H9 (cell line): ENCODE measurements around the gene SATL1. TPM values are rescaled to one million over a fixed set of nuclear protein-coding genes. Genes with fewer than 3 reads are reported as not detected.

ENCODE experiments used
- DNase-seq: peaks from one replicate; pipeline ENCODE4 v3.0.0-alpha.2; 2017
- H2AFZ ChIP-seq: one replicate; pipeline ENCODE4 v1.6.1; 2013; ENCODE audit warnings: mild to moderate bottlenecking, low read length, control low read depth, moderate library complexity
- H2AK5ac ChIP-seq: 2 replicates; pipeline ENCODE4 v1.6.1; 2013; ENCODE audit warnings: low read length, control low read depth, mixed read lengths; ENCODE audit not compliant: insufficient read length
- H2BK120ac ChIP-seq: one replicate; pipeline ENCODE4 v1.6.1; 2013; ENCODE audit warnings: low read depth, mild to moderate bottlenecking, low read length, control low read depth, inconsistent platforms; ENCODE audit not compliant: poor library complexity, severe bottlenecking
- H2BK12ac ChIP-seq: 2 replicates; pipeline ENCODE4 v1.6.1; 2013; ENCODE audit warnings: low read length, control low read depth, mixed read lengths, low read depth; ENCODE audit not compliant: insufficient read length
- H2BK15ac ChIP-seq: 2 replicates; pipeline ENCODE4 v1.6.1; 2013; ENCODE audit warnings: low read depth, low read length, control low read depth
- H2BK20ac ChIP-seq: one replicate; pipeline ENCODE4 v1.6.1; 2013; ENCODE audit warnings: low read depth, mild to moderate bottlenecking, low read length, control low read depth, inconsistent platforms; ENCODE audit not compliant: poor library complexity, severe bottlenecking
- H2BK5ac ChIP-seq: 2 replicates; pipeline ENCODE4 v1.6.1; 2013; ENCODE audit warnings: low read length, control low read depth, mixed read lengths; ENCODE audit not compliant: insufficient read length
- H3K14ac ChIP-seq: 2 replicates; pipeline ENCODE4 v1.6.1; 2013; ENCODE audit warnings: low read length, control low read depth; ENCODE audit not compliant: insufficient read depth
- H3K18ac ChIP-seq: 2 replicates; pipeline ENCODE4 v1.6.1; 2013; ENCODE audit warnings: low read depth, mild to moderate bottlenecking, mixed read lengths, low read length, control low read depth; ENCODE audit not compliant: insufficient read length
- H3K23ac ChIP-seq: 2 replicates; pipeline ENCODE4 v1.6.1; 2013; ENCODE audit warnings: low read length, control low read depth, mixed read lengths, low read depth; ENCODE audit not compliant: insufficient read length
- H3K23me2 ChIP-seq: 2 replicates; pipeline ENCODE4 v1.6.1; 2013; ENCODE audit warnings: low read depth, mild to moderate bottlenecking, mixed read lengths, low read length, control low read depth; ENCODE audit not compliant: insufficient read length, poor library complexity, severe bottlenecking
- H3K27ac ChIP-seq: 2 replicates; pipeline ENCODE4 v1.5.1; 2013; ENCODE audit warnings: low read length, control low read depth, mixed read lengths, low read depth; ENCODE audit not compliant: insufficient read length
- H3K27me3 ChIP-seq: 2 replicates; pipeline ENCODE4 v1.6.1; 2013; ENCODE audit warnings: low read length, control low read depth, inconsistent platforms; ENCODE audit not compliant: insufficient read depth
- H3K4ac ChIP-seq: 2 replicates; pipeline ENCODE4 v1.6.1; 2013; ENCODE audit warnings: low read depth, mild to moderate bottlenecking, control low read depth, inconsistent platforms, low read length, moderate library complexity
- H3K4me1 ChIP-seq: 2 replicates; pipeline ENCODE4 v1.6.1; 2013; ENCODE audit warnings: low read length, control low read depth, inconsistent platforms; ENCODE audit not compliant: insufficient read depth
- H3K4me2 ChIP-seq: 2 replicates; pipeline ENCODE4 v1.6.1; 2013; ENCODE audit warnings: low read length, control low read depth, mixed read lengths; ENCODE audit not compliant: insufficient read length, insufficient read depth
- H3K56ac ChIP-seq: 2 replicates; pipeline ENCODE4 v1.6.1; 2013; ENCODE audit warnings: low read depth, mild to moderate bottlenecking, mixed read lengths, low read length, control low read depth; ENCODE audit not compliant: insufficient read length
- H3K79me1 ChIP-seq: 2 replicates; pipeline ENCODE4 v1.6.1; 2013; ENCODE audit warnings: low read depth, mild to moderate bottlenecking, moderate library complexity, low read length, control low read depth, inconsistent platforms; ENCODE audit not compliant: insufficient read depth, poor library complexity, severe bottlenecking
- H3K79me2 ChIP-seq: 2 replicates; pipeline ENCODE4 v1.6.1; 2013; ENCODE audit warnings: low read length, control low read depth, inconsistent platforms; ENCODE audit not compliant: insufficient read depth
- H3K9ac ChIP-seq: 2 replicates; pipeline ENCODE4 v1.6.1; 2013; ENCODE audit warnings: low read length, control low read depth, mixed read lengths; ENCODE audit not compliant: insufficient read length; ENCODE audit errors: extremely low read depth
- H3K9me3 ChIP-seq: one replicate; pipeline ENCODE4 v1.6.1; 2013; ENCODE audit warnings: low read depth, low read length, inconsistent platforms; ENCODE audit not compliant: control insufficient read depth
- H3T11ph ChIP-seq: one replicate; pipeline ENCODE4 v1.6.1; 2013; ENCODE audit warnings: mild to moderate bottlenecking, low read length, control low read depth, inconsistent platforms
- H4K20me1 ChIP-seq: one replicate; pipeline ENCODE4 v1.6.1; 2013; ENCODE audit not compliant: control insufficient read depth, insufficient read length, insufficient read depth
- H4K5ac ChIP-seq: 2 replicates; pipeline ENCODE4 v1.6.1; 2013; ENCODE audit warnings: low read depth, mild to moderate bottlenecking, mixed read lengths, low read length, control low read depth; ENCODE audit not compliant: insufficient read length
- H4K8ac ChIP-seq: replicated peaks from 2 replicates; pipeline ENCODE4 v1.6.1; 2013; ENCODE audit warnings: low read length, control low read depth, mixed read lengths, low read depth; ENCODE audit not compliant: insufficient read length
- H4K91ac ChIP-seq: 2 replicates; pipeline ENCODE4 v1.6.1; 2013; ENCODE audit warnings: low read depth, mild to moderate bottlenecking, moderate library complexity, mixed read lengths, low read length, control low read depth; ENCODE audit not compliant: insufficient read length
- H3K27ac Mint-ChIP-seq, 3 experiments: 2 replicates in 2 of 3; 3 replicates in 1 of 3; pipeline ENCODE4 v1.8.0; 2020 to 2021; ENCODE audit warnings: mixed read lengths in 3 of 3, mild to moderate bottlenecking in 1 of 3, moderate library complexity in 1 of 3
- H3K27me3 Mint-ChIP-seq: 2 replicates; pipeline ENCODE4 v1.8.0; 2021; ENCODE audit warnings: low read depth, mild to moderate bottlenecking, moderate library complexity, mixed read lengths
- H3K36me3 Mint-ChIP-seq, 3 experiments: 2 replicates in 2 of 3; 3 replicates in 1 of 3; pipeline ENCODE4 v1.8.0; 2020 to 2021; ENCODE audit warnings: low read depth in 3 of 3, mixed read lengths in 3 of 3; ENCODE audit not compliant: insufficient read depth in 1 of 3
- H3K4me1 Mint-ChIP-seq, 2 experiments: 2 replicates each; pipeline ENCODE4 v1.8.0; 2020; ENCODE audit warnings: mixed read lengths in 2 of 2
- H3K4me3 Mint-ChIP-seq, 2 experiments: 2 replicates in 1 of 2; 3 replicates in 1 of 2; pipeline ENCODE4 v1.8.0; 2020 to 2021; ENCODE audit warnings: mild to moderate bottlenecking in 2 of 2, mixed read lengths in 2 of 2, moderate library complexity in 1 of 2
- H3K9me3 Mint-ChIP-seq, 2 experiments: 2 replicates in 1 of 2; 3 replicates in 1 of 2; pipeline ENCODE4 v1.8.0; 2020; ENCODE audit warnings: mild to moderate bottlenecking in 2 of 2, mixed read lengths in 2 of 2, moderate library complexity in 1 of 2
- WGBS: extraction: QIAGEN DNeasy Blood & Tissue Kit; methylation state at CpG from one replicate; pipeline ENCODE4 v1.1.7; 2013; ENCODE audit warnings: missing lambda C conversion rate, low lambda C conversion rate, mixed read lengths; ENCODE audit not compliant: insufficient read length; ENCODE audit errors: extremely low coverage; 5-methylcytosine and 5-hydroxymethylcytosine counted together
- total RNA-seq: library from RNA; stranded (reverse); gene quantifications from 2 replicates; pipeline ENCODE4 v1.2.1, GENCODE V29; 2021
- TF ChIP-seq, protein P1 (sequence below): fragments of 200-600 bp; sonication (generic); conservative IDR thresholded peaks from 3 replicates; pipeline ENCODE4 v1.8.0; 2021; ENCODE audit warnings: antibody characterized with exemption, mild to moderate bottlenecking

Gene SATL1
- total RNA-seq, 1 experiment from 2014 or later: 0.31 TPM

DNA sequence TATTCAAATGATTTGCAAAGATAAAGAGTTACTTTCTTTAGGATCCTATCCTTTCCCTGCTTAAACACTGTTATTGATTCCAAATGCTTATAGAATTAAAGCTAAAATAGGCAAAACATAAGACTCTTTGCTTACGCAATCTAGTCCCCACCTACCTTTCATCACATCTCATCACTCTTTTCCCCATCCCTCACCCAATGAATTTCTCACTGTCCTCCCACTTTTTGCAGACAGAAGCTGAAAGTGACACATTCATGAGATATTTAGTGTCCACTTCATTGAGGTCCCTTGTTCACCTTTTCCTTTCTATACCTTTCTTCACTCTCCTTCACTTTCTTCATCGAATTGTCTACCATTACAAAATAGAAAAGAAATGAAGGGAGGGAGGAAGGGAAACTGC lies 424 bp downstream of the SATL1 start:
- Histone ChIP-seq H2AFZ (no peak overlapping the region), H2BK5ac (no peak overlapping the region), H2BK15ac (no peak overlapping the region), H3K23ac (no peak overlapping the region), H3K9ac (peak overlapping the region; percentile 50), H3K27ac (no peak overlapping the region), H3K56ac (no peak overlapping the region), H4K5ac (no peak overlapping the region), H3K4ac (no peak overlapping the region), H3K23me2 (no peaks in the 10 kb centered on the region), H3K4me1 (no peaks in the 10 kb centered on the region), H3K27me3 (no peaks in the 10 kb centered on the region), H2BK20ac (no peak overlapping the region), H3K79me1 (no peaks in the 10 kb centered on the region), H4K20me1 (no peaks in the 10 kb centered on the region), H4K91ac (no peak overlapping the region), H2BK120ac (no peak overlapping the region), H3K79me2 (peaks cover 11% of the 10 kb centered on the region; the same call in 1 of the 2 replicates), H3K4me2 (peak overlapping the region; percentile 87), H3K14ac (no peak overlapping the region), H3T11ph (no peak overlapping the region), H3K9me3 (no peaks in the 10 kb centered on the region), H2BK12ac (no peak overlapping the region), H3K18ac (no peak overlapping the region), H2AK5ac (no peak overlapping the region), H4K8ac (no peak overlapping the region)
- Mint-ChIP-seq H3K27me3 (no peaks in the 10 kb centered on the region), H3K4me3 (peak overlapping the region; percentile 85 to 88), H3K4me1 (peaks cover 11 to 15% of the 10 kb centered on the region in 2 experiments), H3K27ac (peak overlapping the region in 2 of 3 experiments; percentile 74 to 87; a peak in 4 of 7 replicates), H3K9me3 (peaks cover 45 to 56% of the 10 kb centered on the region in 2 experiments), H3K36me3 (peaks cover 1 to 21% (median 6%) of the 10 kb centered on the region in 3 experiments; a peak in 6 of 7 replicates)
- TF ChIP-seq, protein P1, sequence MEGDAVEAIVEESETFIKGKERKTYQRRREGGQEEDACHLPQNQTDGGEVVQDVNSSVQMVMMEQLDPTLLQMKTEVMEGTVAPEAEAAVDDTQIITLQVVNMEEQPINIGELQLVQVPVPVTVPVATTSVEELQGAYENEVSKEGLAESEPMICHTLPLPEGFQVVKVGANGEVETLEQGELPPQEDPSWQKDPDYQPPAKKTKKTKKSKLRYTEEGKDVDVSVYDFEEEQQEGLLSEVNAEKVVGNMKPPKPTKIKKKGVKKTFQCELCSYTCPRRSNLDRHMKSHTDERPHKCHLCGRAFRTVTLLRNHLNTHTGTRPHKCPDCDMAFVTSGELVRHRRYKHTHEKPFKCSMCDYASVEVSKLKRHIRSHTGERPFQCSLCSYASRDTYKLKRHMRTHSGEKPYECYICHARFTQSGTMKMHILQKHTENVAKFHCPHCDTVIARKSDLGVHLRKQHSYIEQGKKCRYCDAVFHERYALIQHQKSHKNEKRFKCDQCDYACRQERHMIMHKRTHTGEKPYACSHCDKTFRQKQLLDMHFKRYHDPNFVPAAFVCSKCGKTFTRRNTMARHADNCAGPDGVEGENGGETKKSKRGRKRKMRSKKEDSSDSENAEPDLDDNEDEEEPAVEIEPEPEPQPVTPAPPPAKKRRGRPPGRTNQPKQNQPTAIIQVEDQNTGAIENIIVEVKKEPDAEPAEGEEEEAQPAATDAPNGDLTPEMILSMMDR: no peak
- 100% methylated on average over 1 of the region's 2 CpGs for WGBS
- DNase-seq: no peak
